Stimulated activated CD4-positive, alpha-beta T cell treated with anti-CD3 and anti-CD28 coated beads, Interleukin-1b, Interleukin-23, amount 100 ng/mL, for 4 hours (primary cell): ENCODE results near the gene TADA2A.
A peak's percentile ranks its signal among the peaks of the same experiment; 100 is the strongest.

Source experiments
- DNase-seq, 2 donors: peaks; one replicate each; pipeline ENCODE4 v3.0.0-alpha.2; 2020; ENCODE audit warnings: low read depth in 2 of 2

The TADA2A gene, protein sequence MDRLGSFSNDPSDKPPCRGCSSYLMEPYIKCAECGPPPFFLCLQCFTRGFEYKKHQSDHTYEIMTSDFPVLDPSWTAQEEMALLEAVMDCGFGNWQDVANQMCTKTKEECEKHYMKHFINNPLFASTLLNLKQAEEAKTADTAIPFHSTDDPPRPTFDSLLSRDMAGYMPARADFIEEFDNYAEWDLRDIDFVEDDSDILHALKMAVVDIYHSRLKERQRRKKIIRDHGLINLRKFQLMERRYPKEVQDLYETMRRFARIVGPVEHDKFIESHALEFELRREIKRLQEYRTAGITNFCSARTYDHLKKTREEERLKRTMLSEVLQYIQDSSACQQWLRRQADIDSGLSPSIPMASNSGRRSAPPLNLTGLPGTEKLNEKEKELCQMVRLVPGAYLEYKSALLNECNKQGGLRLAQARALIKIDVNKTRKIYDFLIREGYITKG

DNA sequence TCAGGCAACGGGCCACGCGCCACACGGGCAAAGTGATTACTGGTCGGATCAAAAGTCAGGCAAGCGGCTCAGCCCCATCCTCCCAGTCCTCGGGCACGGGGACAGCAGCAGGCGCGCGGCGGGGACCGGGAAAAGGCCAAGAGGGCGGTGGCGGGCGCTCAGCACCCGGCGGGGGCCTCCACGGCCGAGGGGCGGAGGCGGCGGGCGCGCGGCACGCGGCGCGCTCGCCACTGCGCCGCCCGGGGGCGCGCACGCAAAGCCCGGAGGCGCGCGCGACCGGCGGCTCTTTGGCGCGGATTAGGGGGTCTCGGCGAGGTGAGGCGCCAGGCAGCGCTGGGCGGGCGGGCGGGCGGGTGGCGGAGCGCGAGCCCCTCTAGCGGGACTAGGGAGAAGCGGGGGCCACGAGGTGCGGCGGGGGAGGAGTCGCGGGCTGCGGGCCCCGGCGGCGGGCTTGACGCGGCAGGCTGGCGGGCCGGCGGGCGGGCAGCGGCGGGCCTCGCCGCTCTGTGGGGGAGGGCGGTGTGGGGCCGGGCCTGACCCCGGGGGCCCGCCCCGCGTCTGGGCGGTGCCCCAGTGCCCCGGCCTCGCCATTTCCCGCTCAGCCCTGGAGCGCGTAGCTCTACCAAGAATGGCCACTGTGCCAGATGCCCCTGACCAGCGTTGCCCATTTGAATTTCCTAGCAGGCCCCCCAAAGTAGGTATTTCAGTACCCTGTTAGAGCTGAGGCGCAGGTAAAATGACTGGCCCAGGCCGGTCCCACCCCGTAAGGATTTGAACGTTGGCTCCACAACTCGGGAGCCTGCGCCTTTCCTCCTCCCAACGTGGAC lies at the start of gene TADA2A, which contains the start of gene ACACA:
Gene TADA2A, plus strand, starts transcription at position 252 of the 827 bp plus-strand sequence. CDS start 4,480 bp downstream, outside the sequence.
Gene ACACA, minus strand, starts transcription at position 202 of the 827 bp plus-strand sequence. CDS start 537 bp downstream, outside the sequence.
- peak; percentile 54 to 78 for DNase-seq

DNA sequence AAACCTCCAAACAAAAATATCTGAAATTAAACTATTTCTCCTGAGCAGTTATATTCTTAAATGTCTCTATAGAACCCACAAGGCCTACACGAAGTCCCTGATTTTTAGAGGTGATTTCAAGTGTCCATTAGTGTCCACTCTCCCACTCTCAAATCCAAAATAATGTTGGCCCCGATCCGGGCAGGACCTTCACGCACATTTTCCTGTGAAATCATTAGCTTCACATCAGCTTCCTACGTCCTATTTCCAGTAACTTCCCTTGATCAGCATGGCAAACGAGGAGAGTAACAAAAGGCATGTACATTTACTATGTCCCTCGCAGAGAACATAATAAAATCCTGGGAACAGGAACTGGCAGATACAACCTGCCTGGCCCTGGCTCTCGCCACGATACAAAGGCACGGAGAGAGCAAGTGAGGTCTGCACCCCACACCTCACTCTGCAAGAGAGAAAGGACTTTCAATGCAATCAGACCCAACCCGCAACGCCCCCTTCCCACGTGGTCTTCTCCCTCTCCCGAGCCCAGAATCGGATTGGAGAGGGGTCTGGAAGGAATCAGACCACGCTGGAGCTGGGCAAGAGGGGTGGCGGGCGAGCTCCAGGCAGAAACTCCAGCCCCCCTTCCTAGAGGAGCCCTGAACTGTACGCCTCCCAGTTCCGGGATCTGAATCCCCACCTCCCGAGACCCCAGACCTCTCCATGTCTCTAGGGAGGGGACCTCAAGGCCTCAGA lies 48.4 kb upstream of the TADA2A start:
- peak; percentile 3 to 22 for DNase-seq

DNA sequence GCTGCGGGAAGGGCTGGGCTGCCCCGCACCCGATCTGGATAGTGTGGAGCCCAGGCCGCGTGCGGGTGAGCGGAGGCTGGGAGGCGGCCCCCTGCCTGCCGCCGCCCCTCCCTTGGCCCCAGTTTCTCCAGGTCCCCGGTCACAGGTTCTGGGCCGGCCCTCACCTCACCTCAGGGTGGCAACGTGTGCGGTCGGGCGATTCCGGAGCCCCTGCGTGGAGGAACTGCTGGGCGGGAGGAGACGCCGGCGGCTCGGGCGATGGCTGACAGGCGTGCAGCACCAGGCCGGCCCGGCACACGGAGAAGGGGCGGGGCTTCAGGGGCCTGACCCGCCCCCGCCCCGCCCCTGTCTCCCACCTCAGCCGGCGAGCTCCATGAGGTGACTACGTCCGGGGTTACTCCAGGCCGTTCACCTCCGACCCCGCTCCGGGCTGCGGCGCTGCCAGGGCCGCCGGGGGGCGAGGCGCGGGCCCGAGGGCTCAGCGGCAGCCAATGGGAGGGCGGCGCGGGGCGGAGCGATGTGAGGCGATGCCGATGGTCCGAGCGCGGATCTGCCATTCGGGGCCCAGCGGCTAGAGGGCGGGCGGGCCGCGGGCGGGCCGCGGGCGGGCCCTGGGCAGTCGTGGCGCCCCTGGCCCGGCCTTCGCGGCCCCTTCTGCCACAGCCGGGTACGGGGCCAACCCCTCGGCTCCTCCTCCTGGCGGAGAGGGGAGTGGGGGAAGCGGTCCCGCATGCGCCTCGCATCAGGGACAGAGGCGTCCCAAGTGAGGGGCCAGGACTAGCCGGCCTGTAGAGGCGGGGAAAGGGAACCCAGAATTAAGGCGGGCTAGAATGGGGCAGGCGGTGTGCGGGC lies 47.6 kb upstream of the TADA2A start:
- DNase-seq: peak; percentile 70 to 88

DNA sequence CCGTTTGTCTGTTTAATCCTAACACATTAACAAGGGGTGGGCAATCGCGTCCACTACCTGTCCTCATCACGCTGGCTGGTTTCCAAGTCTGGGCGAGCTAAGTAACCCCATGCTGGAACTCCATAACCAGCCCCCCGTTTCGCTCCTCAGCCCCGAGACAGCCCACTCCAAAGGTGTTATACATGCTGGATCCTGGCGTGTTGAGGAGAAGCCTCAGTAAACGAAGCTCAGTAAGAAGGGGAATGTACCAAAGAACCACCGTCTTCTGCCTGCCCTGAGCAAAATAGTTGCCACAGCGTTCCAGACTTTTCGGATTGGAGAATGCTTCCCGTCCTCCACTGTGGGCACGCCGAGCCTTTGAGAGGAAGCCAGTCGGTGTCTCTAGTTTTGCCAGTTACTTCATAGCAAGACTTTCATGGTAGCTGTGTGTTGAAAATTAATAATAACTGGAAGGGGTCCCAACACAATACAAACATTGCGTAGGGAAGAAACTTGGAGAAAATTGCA lies 47.0 kb upstream of the TADA2A start:
- DNase-seq: no peak

DNA sequence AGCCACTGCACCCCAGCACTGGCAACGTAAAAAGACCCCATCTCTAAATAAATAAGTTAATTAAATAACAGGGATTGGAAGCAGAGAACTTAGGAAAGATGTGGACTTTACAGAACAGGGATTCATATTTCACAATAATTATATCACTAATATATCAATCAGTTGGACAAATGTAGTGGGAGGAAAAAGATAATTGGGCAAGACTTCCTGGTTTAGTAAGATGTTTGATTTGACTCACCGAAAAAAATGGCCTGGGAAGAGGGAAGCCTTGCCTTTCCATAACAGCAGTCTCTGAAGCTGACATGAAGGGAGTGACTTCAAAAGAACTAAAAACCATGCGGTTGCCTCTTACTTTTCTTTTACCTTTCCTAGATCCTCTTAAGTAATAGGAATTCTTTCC lies 46.1 kb upstream of the TADA2A start:
- no peak for DNase-seq

DNA sequence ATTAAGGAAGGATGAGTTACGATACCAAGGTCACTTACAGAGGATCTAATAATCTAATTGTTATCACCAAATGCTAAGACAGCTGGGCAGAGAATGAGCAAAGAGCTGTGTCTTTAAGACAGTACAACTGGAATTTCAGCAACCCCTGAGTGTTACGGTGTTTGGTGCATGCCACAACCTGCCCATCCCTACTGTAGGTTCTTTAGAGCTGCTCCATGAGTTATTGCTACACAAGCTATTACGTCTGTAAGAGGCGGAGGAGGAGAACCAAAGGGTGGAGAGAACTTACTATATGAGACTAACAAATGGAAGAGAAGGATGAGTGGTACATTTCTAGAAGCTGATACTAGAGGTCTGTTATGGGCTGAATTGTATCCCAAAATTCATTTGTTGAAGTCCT lies 45.1 kb upstream of the TADA2A start:
- DNase-seq: no peak

DNA sequence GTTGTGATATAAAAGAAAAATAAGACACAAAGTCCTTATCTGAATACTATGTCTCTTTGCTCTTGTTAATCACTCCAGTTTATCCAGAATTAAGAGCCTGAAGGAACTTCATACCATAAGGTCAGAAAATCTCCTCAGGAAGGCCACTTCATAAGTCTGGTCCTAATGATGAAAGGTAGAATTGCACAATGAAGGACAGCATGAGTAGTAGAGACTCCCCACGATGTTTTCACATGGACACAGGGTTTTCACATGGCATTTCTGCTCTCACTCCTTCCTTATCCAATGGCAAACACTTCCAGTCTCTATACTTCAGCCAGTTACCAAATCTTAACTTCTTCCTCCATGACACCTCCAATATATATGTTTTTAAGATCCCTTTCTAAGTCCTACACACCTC lies 41.1 kb upstream of the TADA2A start:
- no peak for DNase-seq

DNA sequence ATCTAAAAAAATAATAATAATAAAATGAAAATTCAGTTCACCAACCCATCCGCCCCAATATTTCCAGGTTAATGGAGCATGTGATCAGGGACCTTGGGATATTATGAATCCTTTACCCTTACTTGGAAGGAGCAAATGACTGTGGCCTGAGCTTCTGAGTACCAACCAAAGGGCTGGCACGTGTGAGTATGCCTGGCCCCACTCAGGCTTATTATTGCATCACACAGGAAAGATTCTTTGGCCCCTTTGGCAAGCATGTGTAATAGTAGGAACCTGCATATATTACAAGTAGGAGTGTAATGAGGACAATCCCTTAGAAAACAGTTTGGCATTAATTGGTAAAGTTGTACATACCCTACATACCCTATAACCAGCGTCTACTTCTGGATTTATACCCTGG lies 38.1 kb upstream of the TADA2A start:
- no peak for DNase-seq

DNA sequence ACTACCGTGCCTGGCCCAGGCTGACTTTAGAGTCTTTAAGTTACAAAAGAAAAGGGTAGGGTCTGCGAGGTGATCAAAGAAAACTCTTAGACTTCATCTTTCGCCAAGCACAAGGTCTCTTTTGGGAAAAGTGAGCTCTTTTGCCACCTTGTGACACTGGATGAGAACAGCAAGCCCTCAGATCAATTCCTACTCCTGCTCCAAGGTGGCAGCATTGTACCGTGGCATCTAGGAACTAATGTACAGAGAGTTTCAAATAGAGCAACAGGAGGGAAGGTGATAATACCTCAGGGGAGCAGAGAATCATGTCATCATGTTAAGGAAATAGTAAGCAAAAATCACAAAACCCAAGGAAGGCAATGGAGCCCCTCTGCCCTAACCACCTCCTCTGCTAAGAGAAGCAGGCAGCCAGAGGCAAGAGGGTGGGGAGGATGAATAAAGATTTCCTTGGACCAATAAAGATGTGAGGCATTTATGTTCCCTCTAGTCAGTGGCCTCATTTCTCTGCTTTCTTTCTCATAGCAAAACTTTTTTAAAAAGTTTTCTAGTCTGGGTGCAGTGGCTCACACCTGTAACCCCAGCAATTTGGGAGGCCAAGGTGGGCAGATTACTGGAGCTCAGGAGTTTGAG lies 33.0 kb upstream of the TADA2A start:
- peak; percentile 22 to 38 for DNase-seq

DNA sequence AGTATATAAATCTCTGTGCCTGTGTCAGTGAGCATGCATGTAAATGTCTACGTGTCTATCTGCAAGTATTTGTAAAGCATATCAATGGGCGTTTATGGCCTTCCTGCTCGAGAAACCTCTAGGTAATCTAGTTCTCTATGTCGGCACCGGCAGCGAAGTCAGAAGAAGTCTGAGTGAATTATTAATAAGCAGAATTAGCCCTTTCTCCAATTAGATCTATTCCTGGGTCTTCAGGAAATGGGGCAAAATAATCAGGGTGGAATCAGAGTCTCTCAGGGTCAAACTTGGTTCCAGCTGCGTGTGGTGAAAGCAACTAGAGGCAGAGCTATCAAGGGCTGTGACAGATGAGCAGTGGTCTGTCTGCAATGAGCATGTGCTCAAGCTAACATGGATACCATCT lies 31.0 kb upstream of the TADA2A start, which contains the start of gene C17orf78:
Gene C17orf78, plus strand, starts transcription at position 280 of the 400 bp plus-strand sequence. Its CDS starts 108 bp downstream, at position 388.
- DNase-seq: no peak

DNA sequence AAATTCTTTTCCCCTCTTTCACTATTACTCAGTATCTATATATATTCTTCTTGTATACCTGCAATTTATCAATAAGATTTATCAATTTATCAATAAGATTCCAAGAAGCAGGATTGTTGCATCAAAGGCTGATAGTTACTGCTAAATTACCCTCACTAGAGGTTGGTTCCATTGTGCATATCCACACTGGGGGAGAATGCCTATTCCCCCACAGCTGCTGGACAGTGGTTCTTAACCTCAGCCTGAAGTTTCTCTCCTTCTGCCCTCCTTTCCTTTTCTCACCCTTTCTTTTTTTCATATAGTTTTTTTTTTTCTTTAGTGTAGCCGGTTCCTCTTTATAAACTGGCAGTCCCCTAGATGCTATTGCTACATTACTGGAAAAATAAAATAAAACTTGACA lies 24.6 kb upstream of the TADA2A start:
- DNase-seq: no peak

DNA sequence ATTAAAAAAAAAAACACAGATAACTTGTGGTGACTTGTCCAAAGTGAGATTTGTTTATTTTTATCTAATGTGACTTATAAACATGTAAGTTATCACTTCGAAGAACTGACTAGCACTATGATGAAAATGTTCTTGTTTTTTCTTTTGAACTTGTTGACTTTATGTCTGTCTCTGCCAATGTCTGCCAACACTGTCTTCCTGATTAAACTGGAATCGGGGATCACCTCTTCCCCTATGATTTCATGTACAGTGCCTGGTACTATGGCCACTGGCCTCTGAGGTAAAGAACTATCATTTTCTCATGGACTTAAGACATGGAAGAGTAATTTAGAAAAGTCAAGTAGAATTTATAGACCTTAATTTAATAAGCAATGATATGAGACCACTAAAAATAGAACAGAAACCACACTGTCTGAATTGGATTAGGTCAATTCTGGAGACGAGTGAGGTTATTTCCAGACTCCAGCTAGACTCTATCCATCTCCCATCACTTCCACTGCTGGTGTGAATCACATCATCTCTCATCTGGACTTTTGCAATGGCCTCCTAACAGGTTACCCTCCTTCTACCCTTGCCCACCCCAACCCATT lies 22.0 kb upstream of the TADA2A start:
- no peak for DNase-seq

DNA sequence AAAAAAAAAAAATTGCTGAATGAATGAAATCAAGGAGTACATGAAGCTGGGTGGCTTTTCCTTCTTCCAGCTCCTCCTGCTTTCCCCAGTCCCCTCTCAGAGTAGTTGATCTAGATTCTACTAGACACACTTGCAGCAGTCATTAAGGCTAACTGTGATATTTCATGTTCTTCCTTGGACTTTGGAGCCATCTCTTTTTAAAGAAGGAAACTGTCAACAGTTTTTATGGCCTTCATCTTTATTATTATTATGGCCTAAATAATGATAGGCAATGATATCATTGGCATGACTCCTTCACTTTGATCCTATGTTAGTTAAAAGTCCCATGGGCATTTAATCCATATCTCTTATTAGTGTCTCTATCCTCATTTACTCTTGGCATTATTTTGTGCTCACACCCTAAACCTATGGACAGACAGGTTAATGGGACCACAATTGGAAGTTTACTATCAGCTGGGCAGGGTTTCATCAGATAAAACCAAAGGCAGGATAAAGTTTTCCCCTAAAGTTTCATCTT lies 21.2 kb upstream of the TADA2A start:
- DNase-seq: no peak

DNA sequence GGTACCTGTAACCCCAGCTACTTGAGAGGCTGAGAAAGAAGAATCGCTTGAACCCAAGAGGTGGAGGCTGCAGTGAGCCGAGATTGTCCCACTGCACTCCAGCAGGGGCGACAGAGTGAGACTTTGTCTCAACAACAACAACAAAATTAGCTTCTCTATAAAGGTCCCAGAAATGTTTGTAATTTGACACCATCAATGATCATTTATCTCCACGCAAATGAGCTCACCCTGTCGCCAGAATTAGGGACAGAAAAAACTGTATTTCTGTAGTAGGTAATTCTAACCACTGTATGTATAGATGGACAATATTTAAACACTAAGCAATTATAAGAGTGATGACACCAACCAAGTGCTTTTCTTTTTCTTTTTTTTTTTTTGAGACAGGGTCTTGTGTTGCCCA lies 20.2 kb upstream of the TADA2A start:
- DNase-seq: no peak

DNA sequence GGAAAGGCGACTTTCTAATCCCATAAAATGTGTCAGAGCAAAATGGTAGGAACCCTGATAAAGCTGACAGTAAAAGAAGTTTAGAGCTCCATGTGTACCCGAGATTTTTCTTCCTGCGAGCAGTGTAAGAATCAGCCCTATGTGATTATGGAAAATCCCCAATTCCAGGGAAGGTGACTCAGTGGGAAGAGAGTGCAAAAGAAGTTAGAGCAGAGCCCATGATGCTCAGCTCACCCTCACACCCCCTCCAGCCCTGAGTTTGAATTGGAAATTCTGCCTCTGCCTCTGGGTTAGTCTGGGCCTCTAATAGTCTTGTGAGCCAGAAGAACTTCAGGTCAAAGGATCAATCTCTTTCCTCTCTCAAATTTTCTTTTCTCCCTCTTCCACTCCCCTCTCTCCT lies 18.4 kb upstream of the TADA2A start:
- no peak for DNase-seq

DNA sequence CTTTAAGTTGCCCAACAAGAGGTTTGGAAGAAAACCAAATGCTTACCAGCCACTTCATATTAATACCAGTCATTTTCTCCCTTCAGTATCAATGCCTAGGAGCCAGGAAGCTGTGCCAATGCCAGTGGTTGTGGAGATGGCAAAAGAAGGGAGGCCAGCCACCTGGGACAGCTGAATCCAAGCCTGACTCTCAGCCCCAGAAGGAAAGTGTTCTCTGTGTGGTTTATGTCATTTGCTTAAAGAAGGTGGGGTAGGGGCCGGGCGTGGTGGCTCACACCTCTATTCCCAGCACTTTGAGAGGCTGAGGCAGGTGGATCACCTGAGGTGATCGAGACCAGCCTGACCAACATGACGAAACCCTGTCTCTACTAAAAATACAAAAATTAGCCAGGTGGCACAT lies 17.5 kb upstream of the TADA2A start:
- no peak for DNase-seq

DNA sequence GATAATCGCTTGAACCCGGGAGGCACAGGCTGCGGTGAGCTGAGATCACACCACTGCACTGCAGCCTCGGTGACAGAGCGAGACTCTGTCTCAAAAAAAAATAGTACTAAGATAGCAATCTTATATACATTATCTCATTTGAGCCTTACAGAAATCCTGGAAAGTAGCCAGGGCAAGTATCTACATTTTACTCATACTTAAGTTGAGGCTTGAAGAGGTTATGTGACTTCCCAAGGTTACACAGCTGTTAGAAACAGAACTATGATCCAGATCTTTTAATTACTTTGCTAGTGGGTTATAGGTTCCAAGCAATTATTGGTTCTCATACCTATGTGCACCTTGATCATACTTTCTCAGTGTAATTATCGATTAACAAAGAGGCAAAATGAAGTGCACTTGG lies 15.5 kb upstream of the TADA2A start:
- no peak for DNase-seq

DNA sequence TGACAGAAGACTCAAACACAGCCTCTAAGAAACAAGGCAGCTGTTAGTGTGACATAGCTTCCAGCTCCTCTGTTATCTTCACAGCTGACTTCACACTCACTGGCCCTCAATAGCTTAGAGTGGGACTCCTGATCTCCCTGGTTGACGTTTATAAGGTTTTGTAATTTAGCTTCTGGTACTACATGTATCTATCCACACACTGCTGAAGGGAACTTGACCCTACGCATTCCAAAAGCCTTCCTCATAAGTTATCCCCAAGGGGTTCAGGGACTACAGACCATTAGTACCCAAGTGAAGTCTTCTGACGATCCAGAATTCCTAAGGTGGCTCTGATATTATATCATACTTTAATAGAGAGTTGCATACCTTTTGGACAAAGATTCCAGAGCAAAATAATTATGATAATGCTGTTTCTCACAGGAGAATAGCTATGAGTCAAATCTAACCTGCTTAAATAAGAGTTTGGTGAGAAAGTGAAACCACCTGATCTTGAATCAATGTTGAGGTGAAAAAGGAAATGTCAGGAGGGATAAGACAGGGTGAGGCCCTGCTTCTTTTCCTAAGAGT lies 14.6 kb upstream of the TADA2A start:
- no peak for DNase-seq

DNA sequence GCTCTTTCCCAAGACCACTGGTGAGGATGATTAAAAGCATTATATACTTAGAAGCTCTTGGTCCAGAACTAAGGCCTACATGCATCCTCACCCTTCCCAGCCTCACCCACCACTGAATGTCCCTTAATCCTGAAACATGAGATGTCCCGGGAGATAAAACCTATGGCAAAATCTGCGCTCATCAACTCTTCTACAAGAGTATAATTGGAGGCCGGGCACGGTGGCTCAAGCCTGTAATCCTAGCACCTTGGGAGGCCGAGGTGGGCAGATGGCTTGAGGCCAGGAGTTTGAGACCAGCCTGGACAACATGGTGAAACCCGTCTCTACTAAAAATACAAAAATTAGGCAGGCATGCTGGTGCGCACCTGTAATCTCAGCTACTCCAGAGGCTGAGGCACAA lies 13.3 kb upstream of the TADA2A start:
- DNase-seq: no peak
